Fibroblast of peridontal ligament (primary cell): ENCODE data around the gene DOCK3.
"Not testable (repeated sequence)": the region's sequence is repeated elsewhere in the genome, so short reads cannot be mapped to it uniquely, and the experiment has no call there.

Experiments used
- DNase-seq: peaks from one replicate; pipeline ENCODE4 v3.0.0-alpha.2; 2010; ENCODE audit errors: extremely low read depth

Gene DOCK3

DNA sequence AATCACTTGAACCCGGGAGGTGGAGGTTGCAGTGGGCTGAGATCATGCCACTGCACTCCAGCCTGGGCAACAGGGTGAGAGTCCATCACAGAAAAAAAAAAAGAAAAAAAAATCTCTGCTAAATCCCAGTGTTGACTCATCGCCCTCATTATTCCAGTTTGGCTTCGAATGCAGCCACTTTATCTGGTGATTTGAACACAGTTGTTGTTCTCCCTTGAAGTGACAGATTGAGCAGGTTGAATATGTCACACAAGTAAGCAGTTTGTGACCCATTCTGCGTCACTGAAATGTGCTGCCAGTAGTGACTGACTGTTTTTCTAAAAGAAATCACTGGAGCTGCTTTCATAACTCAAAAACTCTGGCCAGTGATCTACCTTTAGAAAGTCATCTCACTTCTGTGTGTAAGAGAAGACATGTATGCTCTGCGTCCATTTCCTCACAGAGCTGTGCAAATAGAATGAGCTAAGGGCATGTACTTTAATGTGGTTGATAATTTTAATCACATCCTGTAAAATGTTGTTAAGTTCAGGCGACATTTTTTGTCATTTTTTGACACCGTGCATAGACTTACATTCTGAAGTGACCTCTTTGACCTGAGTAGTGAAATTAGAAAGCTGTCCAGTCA lies 12.5 kb downstream of the DOCK3 start:
- DNase-seq: no peak

DNA sequence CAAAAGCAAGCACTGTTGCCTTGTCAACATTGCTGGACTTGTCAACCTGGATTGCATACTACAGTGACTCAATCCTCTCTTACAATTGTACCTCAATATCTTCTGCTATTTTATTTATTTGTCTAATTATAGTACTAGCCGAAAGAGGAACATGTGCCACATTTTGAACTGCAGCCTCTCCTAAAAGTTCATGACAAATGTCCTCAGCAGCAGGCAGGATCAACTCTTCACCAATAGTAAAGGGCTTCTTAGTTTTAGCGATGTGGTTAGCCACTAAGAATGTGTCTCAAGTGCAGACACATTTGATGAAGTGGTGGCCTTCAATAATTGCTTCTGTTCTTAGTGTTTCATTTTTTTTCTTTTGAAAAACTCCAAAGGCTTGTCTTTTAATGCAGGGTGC lies 13.2 kb downstream of the DOCK3 start:
- no peak for DNase-seq

DNA sequence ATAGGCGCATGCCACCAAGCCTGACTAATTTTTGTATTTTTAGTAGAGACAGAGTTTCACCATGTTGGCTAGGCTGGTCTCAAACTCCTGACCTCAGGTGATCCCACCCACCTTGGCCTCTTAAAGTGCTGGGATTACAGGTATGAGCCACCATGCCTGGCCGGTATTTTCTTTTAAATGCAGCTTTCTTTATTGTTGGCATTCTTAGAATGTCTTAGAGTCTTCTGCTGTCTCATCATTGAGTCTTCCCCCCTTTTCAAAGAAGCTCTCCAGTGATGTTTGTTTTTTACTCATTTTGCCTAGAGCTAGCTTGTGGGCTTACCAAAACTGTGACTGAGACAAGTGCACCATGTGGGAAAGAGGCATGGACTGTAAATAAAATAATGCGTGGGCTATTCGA lies 13.9 kb downstream of the DOCK3 start:
- DNase-seq: not testable (repeated sequence)

DNA sequence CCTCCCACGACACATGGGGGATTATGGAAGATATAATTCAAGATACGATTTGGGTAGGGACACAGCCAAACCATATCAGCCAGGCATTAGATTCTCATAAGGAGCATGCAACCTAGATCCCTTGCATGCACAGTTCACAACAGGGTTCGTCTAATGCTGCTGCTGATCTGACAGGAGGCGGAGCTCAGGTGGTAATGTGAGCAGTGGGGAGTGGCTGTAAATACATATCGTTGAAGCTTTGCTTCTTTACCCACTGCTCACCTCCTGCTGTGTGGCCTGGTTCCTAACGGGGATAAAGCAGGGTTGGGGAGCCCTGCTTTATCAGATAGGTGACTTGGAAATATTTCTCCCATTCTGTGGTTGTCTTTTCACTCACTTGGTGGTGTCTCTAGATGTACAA lies 14.8 kb downstream of the DOCK3 start:
- no peak for DNase-seq

DNA sequence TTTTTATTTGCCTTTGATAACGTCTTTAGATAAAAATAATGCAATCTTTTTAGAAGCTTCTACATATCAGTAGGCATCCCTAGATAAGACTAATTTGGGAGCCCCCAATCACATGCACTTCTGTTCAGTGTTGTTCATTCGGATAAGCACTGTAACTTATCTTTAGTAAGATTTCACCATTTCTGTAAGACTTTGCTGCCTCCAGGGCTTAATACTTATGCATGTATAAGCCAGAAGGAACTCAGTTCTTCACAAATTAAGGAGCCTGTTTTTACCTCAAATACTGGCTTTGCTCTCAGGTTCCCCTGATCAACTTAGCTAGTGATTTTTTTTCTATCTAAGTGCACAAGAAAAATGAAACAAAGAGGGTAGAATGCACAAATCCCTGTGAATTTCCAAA lies 20.3 kb downstream of the DOCK3 start:
- no peak for DNase-seq

DNA sequence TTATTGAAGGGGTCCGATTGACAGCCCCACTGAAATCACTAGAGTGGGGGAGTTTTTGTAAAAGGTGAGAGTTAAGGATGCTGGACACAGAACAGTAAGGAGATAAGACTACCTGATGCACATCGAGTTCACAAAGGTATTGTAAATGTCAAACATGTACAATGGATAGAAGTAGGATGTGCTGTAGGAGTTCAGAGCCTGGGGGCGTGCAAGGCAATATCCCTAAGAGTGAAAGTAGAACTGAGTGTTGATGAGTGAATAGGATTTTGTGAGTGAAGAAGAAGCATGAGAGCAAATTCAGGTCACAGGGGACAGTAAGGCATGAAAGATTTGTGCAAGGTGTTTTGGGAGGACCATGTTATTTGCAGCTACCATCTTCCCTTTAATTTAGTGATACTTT lies 21.5 kb downstream of the DOCK3 start:
- DNase-seq: no peak

DNA sequence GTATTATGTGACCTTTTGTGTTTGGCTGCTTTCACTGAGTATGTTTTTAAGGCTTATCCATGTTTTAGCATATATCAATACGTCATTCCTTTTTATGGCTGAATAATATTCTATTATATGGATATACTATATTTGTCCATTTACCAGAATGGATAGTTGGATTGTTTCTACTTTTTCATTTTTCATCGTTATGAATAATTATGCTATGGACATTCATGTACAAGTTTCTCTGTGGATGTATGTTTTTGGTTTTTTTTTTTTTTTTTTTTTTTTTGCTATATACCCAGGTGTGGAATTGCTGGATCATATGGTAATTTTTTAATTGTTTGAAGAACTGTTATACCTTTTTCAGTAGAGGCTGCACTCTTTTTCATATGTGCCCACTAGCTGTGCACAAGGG lies 23.5 kb downstream of the DOCK3 start:
- no peak for DNase-seq

DNA sequence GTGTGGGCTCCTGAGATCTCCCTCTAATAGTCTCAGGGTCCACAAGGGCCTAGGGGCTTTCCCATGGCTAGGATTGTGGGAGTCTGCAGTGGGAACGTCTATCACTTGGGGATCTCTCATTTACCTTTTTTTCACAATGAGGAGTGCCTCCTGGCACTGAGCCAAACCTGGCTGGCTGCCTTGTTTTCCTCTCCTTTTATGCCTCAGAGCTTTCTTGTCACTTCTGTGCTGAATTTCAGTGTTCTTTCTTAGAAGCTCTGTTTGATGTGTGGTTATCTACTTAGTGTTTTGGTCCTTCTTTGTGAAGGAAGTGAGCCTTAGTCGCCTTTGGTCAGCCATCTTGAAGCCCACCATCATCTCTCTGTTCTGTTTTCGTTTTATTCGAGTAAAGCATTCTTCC lies 33.9 kb downstream of the DOCK3 start:
- DNase-seq: no peak

DNA sequence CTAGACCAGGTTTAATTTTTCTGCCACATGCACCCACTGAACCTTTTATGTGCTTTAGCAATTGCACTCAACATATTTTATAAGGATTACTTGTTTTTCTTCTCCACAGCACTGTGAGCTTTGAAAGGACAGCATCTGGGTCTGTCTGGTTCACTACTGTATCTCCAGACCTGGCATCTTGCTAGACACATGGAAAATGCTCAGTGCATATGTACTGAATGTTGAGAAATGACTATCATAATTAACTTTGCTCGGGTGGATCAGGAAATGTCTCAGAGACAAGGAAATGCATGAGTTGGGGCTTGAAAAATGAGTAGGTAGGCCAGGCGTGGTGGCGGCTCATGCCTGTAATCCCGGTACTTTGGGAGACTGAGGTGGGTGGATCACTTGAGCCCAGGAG lies 40.2 kb downstream of the DOCK3 start:
- peak; percentile 3 for DNase-seq

DNA sequence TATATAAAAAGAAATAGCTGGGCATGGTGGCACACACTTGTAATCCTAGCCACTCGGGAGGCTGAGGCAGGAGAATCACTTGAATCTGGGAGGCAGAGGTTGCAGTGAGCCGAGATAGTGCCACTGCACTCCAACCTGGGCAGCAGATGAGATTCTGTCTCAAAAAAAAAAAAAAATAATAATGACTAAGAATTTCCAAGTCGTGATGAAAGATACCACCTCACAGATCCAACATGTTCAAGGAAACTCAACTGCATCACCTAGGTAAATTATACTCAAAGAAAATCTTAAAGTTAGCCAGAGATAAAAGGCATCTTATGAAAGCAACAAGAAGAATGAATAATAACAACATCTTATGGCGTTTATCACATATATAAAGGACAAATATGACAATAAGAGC lies 50.1 kb downstream of the DOCK3 start:
- no peak for DNase-seq

DNA sequence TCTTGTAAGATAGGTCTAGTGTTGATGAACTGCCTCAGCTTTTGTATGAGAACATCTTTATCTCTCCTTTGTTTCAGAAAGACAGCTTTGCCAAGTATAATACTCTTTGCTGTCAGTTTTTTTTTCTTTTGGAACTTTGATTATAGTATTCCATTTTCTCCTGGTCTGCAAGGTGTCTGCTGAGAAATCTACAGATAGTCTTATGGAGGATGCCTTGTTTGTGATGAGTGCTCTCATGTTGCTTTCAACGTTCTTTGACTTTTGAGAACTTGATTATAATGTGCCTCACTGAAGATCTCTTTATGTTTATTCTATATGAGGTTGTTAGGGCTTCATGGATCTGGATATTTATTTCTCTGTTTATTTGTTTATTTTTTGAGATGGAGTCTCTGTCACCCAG lies 60.3 kb downstream of the DOCK3 start:
- DNase-seq: no peak

DNA sequence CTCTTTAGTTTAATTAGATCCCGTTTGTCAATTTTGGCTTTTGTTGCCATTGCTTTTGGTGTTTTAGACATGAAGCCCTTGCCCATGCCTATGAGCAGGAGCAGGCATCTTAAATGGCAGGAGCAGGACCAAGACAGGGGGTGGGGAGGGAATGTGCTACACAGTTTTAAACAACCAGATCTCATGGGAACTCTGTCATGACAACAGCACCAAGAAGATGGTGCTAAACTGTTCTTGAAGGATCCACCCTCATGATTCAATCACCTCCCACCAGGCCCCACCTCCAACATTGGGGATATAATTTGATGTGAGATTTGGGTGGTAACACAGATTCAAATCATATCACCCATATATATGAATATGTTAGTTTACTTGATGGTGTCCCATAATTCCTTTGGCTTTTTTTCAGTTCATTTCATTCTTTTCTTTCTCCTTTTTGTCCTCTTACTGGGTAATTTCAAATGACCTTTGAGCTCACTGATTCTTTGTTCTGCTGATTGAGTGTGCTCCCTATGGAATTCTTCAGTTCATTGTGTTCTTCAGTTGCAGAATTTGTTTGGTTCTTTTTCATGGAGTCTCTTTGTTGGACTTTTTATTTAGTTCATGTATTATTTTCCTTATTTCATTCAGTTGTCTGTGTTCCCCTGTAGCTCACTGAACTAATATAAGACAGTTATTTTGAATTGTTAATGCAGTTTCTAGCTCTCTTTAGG lies 62.6 kb downstream of the DOCK3 start:
- DNase-seq: no peak

DNA sequence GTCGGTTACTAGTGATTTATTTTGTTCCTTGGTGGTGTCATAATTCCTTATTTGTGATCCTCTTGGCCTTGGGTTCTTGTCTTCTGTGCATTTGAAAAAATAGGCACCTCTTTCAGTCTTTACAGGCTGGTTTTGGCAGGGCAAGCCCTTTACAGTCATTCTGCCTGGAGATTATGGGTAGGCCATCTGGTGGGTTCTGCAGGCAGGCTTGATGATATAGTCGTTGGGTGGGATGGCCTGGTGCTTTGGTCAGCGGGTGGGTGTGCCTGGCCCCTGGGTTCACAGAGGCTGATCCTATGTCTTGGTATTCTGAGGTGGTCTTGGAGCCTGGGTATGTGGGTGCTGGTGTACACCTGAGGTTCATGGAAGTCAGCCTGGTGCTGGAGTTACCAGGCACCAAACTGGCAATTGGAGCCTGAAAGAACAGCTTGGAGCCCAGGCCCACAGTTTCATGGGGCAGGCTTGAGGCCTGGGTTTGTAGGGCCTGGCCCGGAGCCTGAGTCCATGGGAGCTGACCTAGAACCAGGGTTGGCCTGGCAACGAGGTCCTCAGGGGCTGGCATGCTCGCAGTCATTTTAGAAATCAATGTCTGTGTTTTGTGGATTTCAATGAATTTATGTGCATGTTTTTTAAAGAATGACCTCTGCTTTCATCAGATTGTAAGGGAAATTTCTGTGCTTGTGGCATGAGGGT lies 63.3 kb downstream of the DOCK3 start:
- no peak for DNase-seq

DNA sequence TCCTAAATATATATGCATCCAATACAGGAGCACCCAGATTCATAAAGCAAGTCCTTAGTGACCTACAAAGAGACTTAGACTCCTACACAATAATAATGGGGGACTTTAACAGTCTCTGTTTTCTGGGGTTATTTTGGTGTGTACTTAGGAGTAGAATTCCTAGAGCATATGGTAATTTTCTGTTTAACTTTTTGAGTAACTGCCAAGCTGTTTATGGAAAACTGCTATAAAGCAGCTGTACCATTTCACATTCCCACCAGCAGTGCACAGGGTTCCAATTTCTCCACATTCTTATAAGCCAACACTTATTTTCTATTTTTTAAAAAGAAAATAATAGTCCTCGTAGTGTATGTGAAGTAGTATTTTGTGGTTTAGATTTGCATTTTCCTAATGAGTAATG lies 68.9 kb downstream of the DOCK3 start:
- DNase-seq: no peak

DNA sequence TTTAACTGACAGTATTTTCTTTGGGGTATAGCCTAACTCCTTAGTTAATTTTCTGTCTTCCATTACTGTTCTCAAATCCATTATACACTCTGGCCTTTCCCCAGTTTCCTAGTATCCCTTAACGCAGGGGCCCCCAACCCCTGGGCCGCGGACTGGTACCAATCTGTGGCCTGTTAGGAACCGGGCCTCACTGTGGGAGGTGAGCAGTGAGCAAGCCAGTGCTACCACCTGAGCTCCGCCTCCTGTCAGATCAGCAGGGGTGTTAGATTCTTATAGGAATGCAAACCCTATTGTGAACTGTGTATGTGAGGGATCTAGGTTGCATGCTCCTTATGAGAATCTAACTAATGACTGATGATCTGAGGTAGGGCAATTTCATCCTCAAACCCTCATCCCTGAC lies 75.1 kb downstream of the DOCK3 start:
- no peak for DNase-seq

DNA sequence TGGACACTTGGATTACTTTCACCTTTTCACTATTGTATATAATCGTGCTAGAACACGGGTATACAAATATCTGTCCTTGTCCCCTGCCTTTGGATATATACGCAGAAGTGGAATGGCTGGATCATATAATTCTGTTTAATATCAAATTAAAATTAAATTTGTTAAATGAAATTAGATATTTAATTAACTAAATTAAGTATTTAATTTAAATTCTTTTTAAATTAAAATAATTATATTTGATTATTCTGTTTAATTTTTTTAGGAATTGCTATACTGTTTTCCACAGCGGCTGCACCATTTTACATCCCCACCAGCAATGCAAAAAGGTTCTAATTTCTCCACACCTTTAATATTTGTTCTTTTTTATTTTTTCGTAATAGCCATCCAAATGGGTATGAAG lies 84.3 kb downstream of the DOCK3 start:
- DNase-seq: no peak

DNA sequence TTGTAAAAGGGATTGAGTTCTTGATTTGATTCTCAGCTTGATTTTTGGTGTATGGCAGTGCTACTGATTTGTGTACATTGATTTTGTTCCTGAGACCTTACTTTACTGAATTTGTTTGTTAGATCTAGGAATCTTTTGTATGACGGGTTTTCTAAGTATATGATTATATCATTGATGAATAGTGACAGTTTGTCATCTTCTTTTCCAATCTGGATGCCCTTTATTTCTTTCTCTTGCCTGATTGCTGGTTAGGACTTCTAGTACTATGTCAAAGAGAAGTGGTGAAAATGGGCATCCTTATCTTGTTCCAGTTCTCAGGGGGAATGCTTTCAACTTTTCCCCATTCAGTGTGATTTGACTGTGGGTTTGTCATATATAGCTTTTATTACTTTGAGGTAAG lies 103.0 kb downstream of the DOCK3 start:
- no peak for DNase-seq

DNA sequence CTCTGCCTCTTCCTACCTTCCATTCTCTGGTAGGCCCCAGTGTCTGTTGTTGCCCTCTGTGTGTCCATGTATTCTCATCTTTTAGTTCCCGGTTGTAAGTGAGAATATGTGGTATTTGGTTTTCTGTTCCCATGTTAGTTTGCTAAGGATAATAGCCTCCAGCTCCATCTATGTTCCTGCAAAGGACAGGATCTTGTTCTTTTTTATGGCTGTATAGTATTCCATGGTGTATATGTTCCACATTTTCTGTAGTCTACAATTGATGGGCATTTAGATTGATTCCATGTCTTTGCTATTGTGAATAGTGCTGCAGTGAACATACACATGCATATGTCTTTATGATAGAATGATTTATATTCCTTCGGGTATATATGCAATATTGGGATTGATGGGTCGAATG lies 107.0 kb downstream of the DOCK3 start:
- not testable (repeated sequence) for DNase-seq

DNA sequence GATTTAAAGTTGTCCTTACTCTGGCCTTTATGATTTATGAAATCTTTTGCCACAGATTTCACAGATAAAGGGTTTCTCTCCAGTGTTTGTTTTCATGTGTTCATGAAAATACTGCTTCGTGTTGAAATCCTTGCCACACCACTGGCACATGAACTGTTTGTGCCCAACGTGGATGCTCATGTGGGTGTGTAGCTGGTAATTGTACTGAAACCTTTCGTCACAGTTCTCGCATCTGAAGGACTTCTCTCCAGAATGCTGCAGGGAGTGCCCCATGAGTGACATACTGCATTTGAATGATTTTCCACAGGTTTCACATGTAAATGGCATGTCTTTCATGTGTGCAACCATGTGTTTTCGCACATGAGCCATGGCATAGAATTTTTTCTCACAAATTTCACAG lies 111.9 kb downstream of the DOCK3 start:
- DNase-seq: no peak

DNA sequence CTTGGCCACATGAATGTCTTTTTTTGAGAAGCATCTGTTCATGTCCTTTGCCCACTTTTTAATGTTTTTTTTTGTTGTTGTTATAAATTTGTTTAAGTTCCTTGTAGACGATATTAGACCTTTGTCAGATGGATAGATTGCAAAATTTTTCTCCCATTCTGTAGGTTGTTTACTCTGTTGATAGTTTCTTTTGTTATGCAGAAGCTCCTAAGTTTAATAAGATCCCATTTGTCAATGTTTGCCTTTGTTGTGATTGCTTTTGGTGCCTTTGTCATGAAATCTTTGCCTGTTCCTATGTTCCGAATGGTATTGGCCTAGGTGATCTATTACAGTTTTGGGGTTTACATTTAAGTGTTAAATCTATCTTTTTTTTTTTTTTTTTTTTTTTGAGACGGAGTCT lies 116.2 kb downstream of the DOCK3 start:
- not testable (repeated sequence) for DNase-seq

DNA sequence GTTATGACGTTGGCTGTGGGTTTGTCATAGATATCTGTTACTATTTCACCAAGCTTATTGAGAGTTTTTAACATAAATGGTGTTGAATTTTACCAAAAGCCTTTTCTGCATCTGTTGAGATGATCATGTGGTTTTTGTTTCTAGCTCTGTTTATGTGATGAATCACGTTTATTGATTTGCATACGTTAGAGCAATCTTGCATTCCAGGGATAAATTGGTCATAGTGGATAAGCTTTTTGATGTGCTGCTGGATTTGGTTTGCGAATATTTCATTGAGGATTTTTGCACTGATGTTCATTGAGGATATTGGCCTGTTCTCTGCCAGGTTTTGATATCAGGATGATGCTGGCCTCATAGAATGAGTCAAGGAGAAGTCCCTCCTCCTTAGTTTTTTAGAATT lies 117.8 kb downstream of the DOCK3 start:
- DNase-seq: no peak

DNA sequence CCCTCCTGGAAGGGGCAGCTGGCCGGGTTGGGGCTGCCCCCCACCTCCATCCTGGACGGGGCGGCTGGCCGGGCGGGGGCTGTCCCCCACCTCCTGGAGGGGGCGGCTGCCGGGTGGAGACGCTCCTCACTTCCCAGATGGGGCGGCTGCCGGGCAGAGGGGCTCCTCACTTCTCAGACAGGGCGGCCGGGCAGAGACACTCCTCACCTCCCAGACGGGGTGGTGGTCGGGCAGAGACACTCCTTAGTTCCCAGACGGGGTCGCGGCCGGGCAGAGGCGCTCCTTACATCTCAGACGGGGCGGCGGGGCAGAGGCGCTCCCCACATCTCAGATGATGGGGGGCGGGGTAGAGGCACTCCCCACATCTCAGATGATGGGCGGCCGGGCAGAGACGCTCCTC lies 129.1 kb downstream of the DOCK3 start:
- DNase-seq: not testable (repeated sequence)

DNA sequence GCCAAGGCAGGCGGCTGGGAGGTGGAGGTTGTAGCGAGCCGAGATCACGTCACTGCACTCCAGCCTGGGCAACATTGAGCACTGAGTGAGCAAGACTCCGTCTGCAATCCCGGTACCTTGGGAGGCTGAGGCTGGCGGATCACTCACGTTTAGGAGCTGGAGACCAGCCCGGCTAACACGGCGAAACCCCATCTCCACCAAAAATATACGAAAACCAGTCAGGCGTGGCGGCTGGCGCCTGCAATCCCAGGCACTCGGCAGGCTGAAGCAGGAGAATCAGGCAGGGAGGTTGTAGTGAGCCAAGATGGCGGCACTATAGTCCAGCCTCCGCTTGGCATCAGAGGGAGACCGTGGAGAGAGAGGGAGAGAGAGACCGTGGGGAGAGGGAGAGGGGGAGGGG lies 129.6 kb downstream of the DOCK3 start:
- DNase-seq: not testable (repeated sequence)
